Measurements from ENCODE around the gene TTC1.

DNA sequence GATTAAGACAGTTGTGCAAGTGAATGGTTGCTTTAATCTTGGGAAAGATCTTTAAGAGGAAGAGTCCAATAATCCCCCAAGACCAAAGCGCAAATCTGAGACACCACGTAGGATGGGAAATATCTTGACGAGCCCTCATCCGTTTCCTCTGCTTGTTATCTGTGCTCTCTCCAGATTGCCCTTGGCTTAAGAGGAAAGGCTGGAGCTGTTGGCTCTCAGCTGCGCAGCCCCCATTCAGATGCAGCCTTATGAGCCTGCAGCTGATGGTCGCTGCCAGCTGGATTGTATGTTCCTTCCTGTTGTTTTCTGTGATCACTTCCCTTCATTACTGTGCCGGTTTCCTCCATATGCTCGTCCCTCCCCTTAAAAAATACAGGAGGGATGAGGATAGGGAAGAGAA is 62.6 kb downstream of the TTC1 start:
- TF ChIP-seq, protein P1, sequence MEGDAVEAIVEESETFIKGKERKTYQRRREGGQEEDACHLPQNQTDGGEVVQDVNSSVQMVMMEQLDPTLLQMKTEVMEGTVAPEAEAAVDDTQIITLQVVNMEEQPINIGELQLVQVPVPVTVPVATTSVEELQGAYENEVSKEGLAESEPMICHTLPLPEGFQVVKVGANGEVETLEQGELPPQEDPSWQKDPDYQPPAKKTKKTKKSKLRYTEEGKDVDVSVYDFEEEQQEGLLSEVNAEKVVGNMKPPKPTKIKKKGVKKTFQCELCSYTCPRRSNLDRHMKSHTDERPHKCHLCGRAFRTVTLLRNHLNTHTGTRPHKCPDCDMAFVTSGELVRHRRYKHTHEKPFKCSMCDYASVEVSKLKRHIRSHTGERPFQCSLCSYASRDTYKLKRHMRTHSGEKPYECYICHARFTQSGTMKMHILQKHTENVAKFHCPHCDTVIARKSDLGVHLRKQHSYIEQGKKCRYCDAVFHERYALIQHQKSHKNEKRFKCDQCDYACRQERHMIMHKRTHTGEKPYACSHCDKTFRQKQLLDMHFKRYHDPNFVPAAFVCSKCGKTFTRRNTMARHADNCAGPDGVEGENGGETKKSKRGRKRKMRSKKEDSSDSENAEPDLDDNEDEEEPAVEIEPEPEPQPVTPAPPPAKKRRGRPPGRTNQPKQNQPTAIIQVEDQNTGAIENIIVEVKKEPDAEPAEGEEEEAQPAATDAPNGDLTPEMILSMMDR (IDR thresholded peaks at IDR 0.05): no peak
- TF ChIP-seq EP300 (IDR thresholded peaks at IDR 0.05): no peak
- TF ChIP-seq POLR2A (IDR thresholded peaks at IDR 0.05): no peak
- TF ChIP-seq POLR2AphosphoS5 (IDR thresholded peaks at IDR 0.05): no peak

Measured in gastroesophageal sphincter (tissue), 3 donors.